ENCODE measurements around the gene ZSCAN31. TPM values are rescaled to one million over a fixed set of nuclear protein-coding genes. Genes with fewer than 3 reads are reported as not detected.
"Not testable (repeated sequence)": the region's sequence is repeated elsewhere in the genome, so short reads cannot be mapped to it uniquely, and the experiment has no call there.

Gene ZSCAN31
- total RNA-seq, 4 donors from 2014 or later: 9.0 to 28.3 (median 17.0) TPM

GRCh38 chr6:28368522-28368921 is 32.6 kb upstream of the ZSCAN31 start:
- intact Hi-C loops (cut with DNase I; ENCODE audit: low total_unique reads) (no loop called here), in situ Hi-C loops (cut with MboI; ENCODE audit: low pct_ligation_motif_present in 1 of 4, low pct_unique_long_range_greater_than_20kb in 1 of 4, low sequenced_read_pairs in 3 of 4) (loop anchor here in 3 of 4 donors (25.0 kb wide), 4 partner anchors 106 to 1181 kb away; partner anchors contain the start of genes NKAPL (in 1 of the 3), OR2B2 (in 1 of the 3), ZKSCAN4 (in 1 of the 3) and ZKSCAN8 (in 1 of the 3))
- H3K27me3 ChIP-seq: no peaks in the 10 kb centered on the region
- no peak for TF ChIP-seq POLR2A (IDR thresholded peaks at IDR 0.05)
- peaks cover 0 to 24% (median 7%) of the 10 kb centered on the region in 4 donors for H3K36me3 ChIP-seq
- H3K4me1 ChIP-seq: no peaks in the 10 kb centered on the region
- WGBS, 2 donors (ENCODE audit: low coverage in 1 of 2): 81 to 87% methylated on average over 4 of the region's 4 CpGs
- H3K27ac ChIP-seq: no peak overlapping the region
- H3K9me3 ChIP-seq: no peaks in the 10 kb centered on the region
- DNase-seq: no peak
- H3K4me3 ChIP-seq: no peak overlapping the region

- in situ Hi-C loops (cut with MboI; ENCODE audit: low pct_ligation_motif_present in 1 of 4, low pct_unique_long_range_greater_than_20kb in 1 of 4, low sequenced_read_pairs in 3 of 4): loop anchor here in 3 of 4 donors (25.0 kb wide), 4 partner anchors 103 to 1178 kb away; partner anchors contain the start of genes NKAPL (in 1 of the 3), OR2B2 (in 1 of the 3), ZKSCAN4 (in 1 of the 3) and ZKSCAN8 (in 1 of the 3)
- H3K27ac ChIP-seq; H3K27me3 ChIP-seq; H3K4me3 ChIP-seq; intact Hi-C loops (cut with DNase I; ENCODE audit: low total_unique reads); DNase-seq; H3K9me3 ChIP-seq; H3K4me1 ChIP-seq: not testable (repeated sequence)
- WGBS, 2 donors (ENCODE audit: low coverage in 1 of 2): 92 to 93% methylated on average over 2 to 4 of the region's 4 CpGs
- peaks cover 0 to 36% (median 7%) of the 10 kb centered on the region in 4 donors for H3K36me3 ChIP-seq
Measured at GRCh38 chr6:28365590-28365989, 29.6 kb upstream of the ZSCAN31 start.

- no peak for DNase-seq
- H3K27me3 ChIP-seq: no peaks in the 10 kb centered on the region
- no peak overlapping the region for H3K27ac ChIP-seq
- H3K9me3 ChIP-seq: no peaks in the 10 kb centered on the region
- no peak overlapping the region for H3K4me3 ChIP-seq
- in situ Hi-C loops (cut with MboI; ENCODE audit: low pct_ligation_motif_present in 1 of 4, low pct_unique_long_range_greater_than_20kb in 1 of 4, low sequenced_read_pairs in 3 of 4) (loop anchor here in 3 of 4 donors (25.0 kb wide), 4 partner anchors 99 to 1174 kb away; partner anchors contain the start of genes NKAPL (in 1 of the 3), OR2B2 (in 1 of the 3), ZKSCAN4 (in 1 of the 3) and ZKSCAN8 (in 1 of the 3)), intact Hi-C loops (cut with DNase I; ENCODE audit: low total_unique reads) (no loop called here)
- TF ChIP-seq POLR2AphosphoS5 (IDR thresholded peaks at IDR 0.05): no peak
- no peak for TF ChIP-seq POLR2A (IDR thresholded peaks at IDR 0.05)
- TF ChIP-seq EP300 (IDR thresholded peaks at IDR 0.05; ENCODE audit: low read depth): no peak
- TF ChIP-seq CTCF (IDR thresholded peaks at IDR 0.05): no peak
- H3K36me3 ChIP-seq: peaks cover 0 to 30% (median 6%) of the 10 kb centered on the region in 4 donors
- H3K4me1 ChIP-seq: peaks cover 4 to 12% (median 4%) of the 10 kb centered on the region in 4 donors
- 88 to 89% methylated on average over 2 of the region's 2 CpGs for whole genome bisulfite sequencing, 2 donors (ENCODE audit: low coverage in 1 of 2)
Measured at GRCh38 chr6:28360961-28361360, 25.0 kb upstream of the ZSCAN31 start.

GRCh38 chr6:28359562-28359961 is 23.6 kb upstream of the ZSCAN31 start:
- not testable (repeated sequence) for H3K4me3 ChIP-seq, H3K27ac ChIP-seq, DNase-seq, H3K27me3 ChIP-seq, H3K9me3 ChIP-seq
- H3K36me3 ChIP-seq: peaks cover 0 to 22% (median 0%) of the 10 kb centered on the region in 4 donors
- intact Hi-C loops (cut with DNase I; ENCODE audit: low total_unique reads): loop anchor here (5.0 to 10.0 kb wide), 2 partner anchors 92 to 225 kb away; partner anchors contain the start of gene ZSCAN26
- H3K4me1 ChIP-seq: peaks cover 9 to 20% (median 15%) of the 10 kb centered on the region in 4 donors
- in situ Hi-C loops (cut with MboI; ENCODE audit: low pct_ligation_motif_present in 1 of 4, low pct_unique_long_range_greater_than_20kb in 1 of 4, low sequenced_read_pairs in 3 of 4): loop anchor here (10.0 to 25.0 kb wide), 5 partner anchors 97 to 1172 kb away; partner anchors contain the start of genes NKAPL (in 1 of the 4), OR2B2 (in 1 of the 4), ZKSCAN4 (in 1 of the 4) and ZKSCAN8 (in 1 of the 4)
- WGBS, 2 donors (ENCODE audit: low coverage in 1 of 2): 97% methylated on average over 14 of the region's 16 CpGs; no CpG with 5 or more reads in 1 of the 2 donors

- Histone ChIP-seq H3K27ac (peak overlapping the region in 2 of 4 donors; percentile 88 to 94), H3K36me3 (no peaks in the 10 kb centered on the region), H3K27me3 (no peaks in the 10 kb centered on the region), H3K9me3 (no peaks in the 10 kb centered on the region), H3K4me1 (peaks cover 9 to 20% (median 17%) of the 10 kb centered on the region in 4 donors), H3K4me3 (no peak overlapping the region)
- in situ Hi-C loops (cut with MboI; ENCODE audit: low pct_ligation_motif_present in 1 of 4, low pct_unique_long_range_greater_than_20kb in 1 of 4, low sequenced_read_pairs in 3 of 4) (loop anchor here (10.0 to 25.0 kb wide), 5 partner anchors 95 to 1170 kb away; partner anchors contain the start of genes NKAPL (in 1 of the 4), OR2B2 (in 1 of the 4), ZKSCAN4 (in 1 of the 4) and ZKSCAN8 (in 1 of the 4)), intact Hi-C loops (cut with DNase I; ENCODE audit: low total_unique reads) (loop anchor here (5.0 to 10.0 kb wide), 2 partner anchors 90 to 222 kb away; partner anchors contain the start of gene ZSCAN26)
- TF ChIP-seq POLR2A (IDR thresholded peaks at IDR 0.05) (no peak), CTCF (IDR thresholded peaks at IDR 0.05) (no peak), POLR2AphosphoS5 (IDR thresholded peaks at IDR 0.05) (no peak), EP300 (IDR thresholded peaks at IDR 0.05; ENCODE audit: low read depth) (no peak)
- no peak for DNase-seq
- 48 to 73% methylated on average over 3 to 6 of the region's 6 CpGs for WGBS, 2 donors (ENCODE audit: low coverage in 1 of 2)
Measured at GRCh38 chr6:28357036-28357435, 21.1 kb upstream of the ZSCAN31 start.
